ENCODE measurements around the gene CCDC63. TPM values are rescaled to one million over a fixed set of nuclear protein-coding genes. Genes with fewer than 3 reads are reported as not detected.

CCDC63 gene
- total RNA-seq, 2 experiments from 2014 or later = not detected

GRCh38 chr12:110896559-110896958, 49.8 kb downstream of the CCDC63 start:
- no peak for TF ChIP-seq EZH2phosphoT487 (IDR thresholded peaks at IDR 0.05; ENCODE audit: borderline replicate concordance, low read depth, low read length)
- TF ChIP-seq CTCF (conservative IDR thresholded peaks at IDR 0.05; ENCODE audit: low read length) = no peak
- Histone ChIP-seq H3K9me3 (ENCODE audit: low read length) (no peaks in the 10 kb centered on the region), H3K4me2 (ENCODE audit: low read length) (no peak overlapping the region), H3K36me3 (ENCODE audit: insufficient read depth, low read length) (no peaks in the 10 kb centered on the region), H3K9me2 (ENCODE audit: insufficient read depth, low read length) (no peaks in the 10 kb centered on the region), H3K79me2 (ENCODE audit: insufficient read depth, low read depth, low read length) (no peaks in the 10 kb centered on the region), H2AFZ (ENCODE audit: low read length) (no peak overlapping the region), H3K4me3 (ENCODE audit: low read depth, low read length, poor library complexity, severe bottlenecking) (no peak overlapping the region), H4K20me1 (ENCODE audit: insufficient read depth, low read length) (no peaks in the 10 kb centered on the region), H3K4me1 (ENCODE audit: insufficient read depth, low read length, poor library complexity, severe bottlenecking) (no peaks in the 10 kb centered on the region), H3K27ac (ENCODE audit: low read depth, low read length, poor library complexity, severe bottlenecking) (no peak overlapping the region)
- POLR2A ChIA-PET = interaction anchor here (1.5 kb wide), 1 partner anchor 13 kb away, joined by 4 read pairs; no protein-coding TSS in a partner anchor
- intact Hi-C loops (cut with micrococcal nuclease; ENCODE audit: unreplicated experiment) = loop anchor here (2.0 kb wide), 1 partner anchor 418 kb away; no protein-coding TSS in a partner anchor
- no peak for DNase-seq (ENCODE audit: low spot score)
- no TSS peak for BruUV-seq (replicated peaks)
- CTCF ChIA-PET (ENCODE audit: unreplicated experiment) = no interaction called here

- H2AFZ ChIP-seq (ENCODE audit: low read length) = no peak overlapping the region
- intact Hi-C loops (cut with micrococcal nuclease; ENCODE audit: unreplicated experiment) = no loop called here
- no peaks in the 10 kb centered on the region for H3K9me3 ChIP-seq (ENCODE audit: low read length)
- H3K79me2 ChIP-seq (ENCODE audit: insufficient read depth, low read depth, low read length) = no peaks in the 10 kb centered on the region
- H3K4me1 ChIP-seq (ENCODE audit: insufficient read depth, low read length, poor library complexity, severe bottlenecking) = peaks cover 5% of the 10 kb centered on the region
- POLR2A ChIA-PET = no interaction called here
- no peaks in the 10 kb centered on the region for H3K36me3 ChIP-seq (ENCODE audit: insufficient read depth, low read length)
- H3K9me2 ChIP-seq (ENCODE audit: insufficient read depth, low read length) = no peaks in the 10 kb centered on the region
- H3K4me3 ChIP-seq (ENCODE audit: low read depth, low read length, poor library complexity, severe bottlenecking) = no peak overlapping the region
- H3K27ac ChIP-seq (ENCODE audit: low read depth, low read length, poor library complexity, severe bottlenecking) = no peak overlapping the region
- H4K20me1 ChIP-seq (ENCODE audit: insufficient read depth, low read length) = no peaks in the 10 kb centered on the region
- DNase-seq (ENCODE audit: low spot score) = no peak
- CTCF ChIA-PET (ENCODE audit: unreplicated experiment) = no interaction called here
- TF ChIP-seq EZH2phosphoT487 (IDR thresholded peaks at IDR 0.05; ENCODE audit: borderline replicate concordance, low read depth, low read length) (no peak), CTCF (conservative IDR thresholded peaks at IDR 0.05; ENCODE audit: low read length) (no peak)
- no TSS peak for BruUV-seq (replicated peaks)
- no peak overlapping the region for H3K4me2 ChIP-seq (ENCODE audit: low read length)
These were observed 54.6 kb downstream of the CCDC63 start for GRCh38 chr12:110901401-110901800.

DNA sequence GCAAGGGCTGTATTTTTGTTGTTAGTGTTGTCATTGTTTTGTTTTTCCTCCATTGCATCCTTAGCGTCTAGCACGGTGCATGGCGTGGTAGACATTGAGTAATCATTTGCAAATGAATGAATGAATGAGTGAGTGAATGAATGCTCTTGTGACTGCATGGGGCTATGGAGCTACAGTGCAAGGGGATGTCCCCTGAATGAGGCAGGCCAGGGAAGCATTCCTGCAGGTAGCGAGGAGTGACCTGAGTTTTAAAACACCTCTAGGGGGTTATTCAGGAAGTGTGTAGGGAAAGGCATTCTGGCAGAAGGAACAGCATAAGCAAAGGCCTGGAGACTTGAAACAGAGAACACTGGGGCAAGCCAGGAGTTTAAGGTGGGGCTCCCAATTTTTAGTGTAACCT, 56.7 kb downstream of the CCDC63 start:
- intact Hi-C loops (cut with micrococcal nuclease; ENCODE audit: unreplicated experiment) = no loop called here
- CTCF ChIA-PET (ENCODE audit: unreplicated experiment) = no interaction called here
- no peaks in the 10 kb centered on the region for H4K20me1 ChIP-seq (ENCODE audit: insufficient read depth, low read length)

More for the DNA sequence above, 56.7 kb downstream of the CCDC63 start:
- TF ChIP-seq CTCF (conservative IDR thresholded peaks at IDR 0.05; ENCODE audit: low read length) = no peak
- TF ChIP-seq EZH2phosphoT487 (IDR thresholded peaks at IDR 0.05; ENCODE audit: borderline replicate concordance, low read depth, low read length) = no peak
- no peaks in the 10 kb centered on the region for H3K36me3 ChIP-seq (ENCODE audit: insufficient read depth, low read length)
- H2AFZ ChIP-seq (ENCODE audit: low read length) = no peak overlapping the region
- no peaks in the 10 kb centered on the region for H3K79me2 ChIP-seq (ENCODE audit: insufficient read depth, low read depth, low read length)
- no TSS peak for BruUV-seq (replicated peaks)
- H3K27ac ChIP-seq (ENCODE audit: low read depth, low read length, poor library complexity, severe bottlenecking) = no peak overlapping the region
- H3K4me2 ChIP-seq (ENCODE audit: low read length) = no peak overlapping the region
- no peaks in the 10 kb centered on the region for H3K9me2 ChIP-seq (ENCODE audit: insufficient read depth, low read length)
- no peak for DNase-seq (ENCODE audit: low spot score)
- H3K4me1 ChIP-seq (ENCODE audit: insufficient read depth, low read length, poor library complexity, severe bottlenecking) = peaks cover 21% of the 10 kb centered on the region
- no peaks in the 10 kb centered on the region for H3K9me3 ChIP-seq (ENCODE audit: low read length)
- no peak overlapping the region for H3K4me3 ChIP-seq (ENCODE audit: low read depth, low read length, poor library complexity, severe bottlenecking)
- POLR2A ChIA-PET = no interaction called here

Measured in OCI-LY7 (cell line).